GM21381 (cell line): ENCODE measurements around the gene CDC45.

Source experiments
- ATAC-seq: cut with Tn5 transposase; IDR thresholded peaks from one replicate; pipeline ENCODE4 v1.9.1; 2021; ENCODE audit warnings: mild to moderate bottlenecking, moderate library complexity; ENCODE audit not compliant: unreplicated experiment

Gene CDC45

GRCh38 chr22:19448076-19448607 lies 31.6 kb upstream of the CDC45 start:
- peak; percentile 33 for ATAC-seq

- no peak for ATAC-seq
These were observed 30.8 kb upstream of the CDC45 start for GRCh38 chr22:19448739-19449421.

GRCh38 chr22:19449422-19449767 lies 30.3 kb upstream of the CDC45 start:
- ATAC-seq, result no peak

- ATAC-seq, result no peak
These were observed 29.2 kb upstream of the CDC45 start for GRCh38 chr22:19450363-19451175.

GRCh38 chr22:19451570-19451969 lies 28.1 kb upstream of the CDC45 start:
- no peak for ATAC-seq

- ATAC-seq, result no peak
These were observed 26.0 kb upstream of the CDC45 start for GRCh38 chr22:19453718-19454117.

GRCh38 chr22:19454156-19454555 lies 25.6 kb upstream of the CDC45 start:
- ATAC-seq, result no peak

GRCh38 chr22:19455033-19455432 lies 24.7 kb upstream of the CDC45 start:
- no peak for ATAC-seq

- ATAC-seq, result no peak
These were observed 23.9 kb upstream of the CDC45 start for GRCh38 chr22:19455585-19456370.

- no peak for ATAC-seq
These were observed 23.2 kb upstream of the CDC45 start for GRCh38 chr22:19456541-19456940.

GRCh38 chr22:19457828-19458428 lies 21.8 kb upstream of the CDC45 start:
- ATAC-seq, result no peak

- no peak for ATAC-seq
These were observed 19.7 kb upstream of the CDC45 start for GRCh38 chr22:19460036-19460435.

- ATAC-seq, result no peak
These were observed 18.2 kb upstream of the CDC45 start for GRCh38 chr22:19461506-19461905.

GRCh38 chr22:19463008-19463407 lies 16.7 kb upstream of the CDC45 start:
- no peak for ATAC-seq

- no peak for ATAC-seq
These were observed 15.9 kb upstream of the CDC45 start for GRCh38 chr22:19463491-19464469.

- no peak for ATAC-seq
These were observed 15.2 kb upstream of the CDC45 start for GRCh38 chr22:19464546-19464945.

- ATAC-seq, result no peak
These were observed 14.7 kb upstream of the CDC45 start for GRCh38 chr22:19464975-19465374.

- no peak for ATAC-seq
These were observed 13.5 kb upstream of the CDC45 start for GRCh38 chr22:19466126-19466716.
